B cell (primary cell): ENCODE measurements around the gene SCN8A. TPM values are rescaled to one million over a fixed set of nuclear protein-coding genes. Genes with fewer than 3 reads are reported as not detected.

Source experiments
- ATAC-seq: fragments of 200-7000 bp; cut with Tn5 transposase; one replicate; pipeline ENCODE4 v1.10.0; 2021; ENCODE audit warnings: low read depth, mild to moderate bottlenecking, moderate number of reproducible peaks, moderate library complexity
- CTCF ChIA-PET: fragments of 350-600 bp; sonication (Branson Sonifier 250); formaldehyde crosslinking; loops from one replicate; lab custom pipeline; 2021; ENCODE audit warnings: antibody characterized with exemption, inconsistent platforms; lab: Charles Lee
- POLR2A ChIA-PET: fragments of 350-600 bp; sonication (Branson Sonifier 250); formaldehyde crosslinking; loops from one replicate; lab custom pipeline; 2021; ENCODE audit warnings: antibody characterized with exemption; lab: Charles Lee
- DNase-seq: peaks from one replicate; pipeline ENCODE4 v3.0.0; 2013
- H2AFZ ChIP-seq: 2 replicates; pipeline ENCODE4 v1.6.1; 2012; ENCODE audit warnings: mild to moderate bottlenecking, low read depth, low read length; ENCODE audit not compliant: insufficient read depth, poor library complexity, severe bottlenecking
- H3K27ac ChIP-seq, 2 donors: 1 replicate in 1 of 2; 2 replicates in 1 of 2; pipeline ENCODE4 v1.5.1; 2012 to 2013; ENCODE audit warnings: low read length in 2 of 2, mild to moderate bottlenecking in 2 of 2, moderate library complexity in 1 of 2
- H3K27me3 ChIP-seq, 4 experiments: fragments of 200-600 bp in 1 of 4; sonication (generic) in 1 of 4; replicated peaks in 1 of 4; 1 replicate in 2 of 4; 2 replicates in 2 of 4; pipeline versions ENCODE4 v1.6.1 to v1.7.0; 2013 to 2016; ENCODE audit warnings: low read length in 3 of 4, mild to moderate bottlenecking in 2 of 4, mixed read lengths in 1 of 4, moderate library complexity in 1 of 4; ENCODE audit not compliant: insufficient read depth in 4 of 4, control insufficient read depth in 3 of 4; ENCODE audit errors: control extremely low read depth in 1 of 4
- H3K36me3 ChIP-seq, 2 experiments: replicated peaks in 1 of 2; 1 replicate in 1 of 2; 2 replicates in 1 of 2; pipeline versions ENCODE4 v1.6.1 to v1.7.1; 2013; ENCODE audit warnings: low read length in 1 of 2; ENCODE audit not compliant: insufficient read depth in 2 of 2, control insufficient read depth in 1 of 2; ENCODE audit errors: control extremely low read depth in 1 of 2, extremely low read depth in 1 of 2
- H3K4me1 ChIP-seq, 2 donors: fragments of 200-600 bp in 1 of 2; sonication (generic) in 1 of 2; 1 replicate in 1 of 2; 2 replicates in 1 of 2; pipeline versions ENCODE4 v1.5.1 to v1.6.1; 2013 to 2017; ENCODE audit warnings: low read length in 2 of 2; ENCODE audit not compliant: control insufficient read depth in 2 of 2, insufficient read depth in 2 of 2
- H3K4me2 ChIP-seq: replicated peaks from 2 replicates; pipeline ENCODE3; 2012; ENCODE audit warnings: mild to moderate bottlenecking, low read depth, low read length; ENCODE audit not compliant: poor library complexity, severe bottlenecking
- H3K4me3 ChIP-seq, 5 experiments: fragments of 200-600 bp in 1 of 5; sonication (generic) in 1 of 5; 1 replicate in 3 of 5; 2 replicates in 2 of 5; pipeline versions ENCODE4 v1.5.1 to v1.7.0; 2011 to 2016; ENCODE audit warnings: low read length in 4 of 5, mild to moderate bottlenecking in 4 of 5, low read depth in 2 of 5, control low read depth in 1 of 5, moderate library complexity in 1 of 5; ENCODE audit not compliant: insufficient read depth in 1 of 5; ENCODE audit errors: control extremely low read depth in 1 of 5, extremely low read depth in 1 of 5
- H3K79me2 ChIP-seq: fragments of 200-600 bp; sonication (generic); one replicate; pipeline ENCODE4 v1.6.0; 2016; ENCODE audit warnings: low read length; ENCODE audit not compliant: control insufficient read depth, insufficient read depth
- H3K9ac ChIP-seq: fragments of 200-600 bp; sonication (generic); 2 replicates; pipeline ENCODE4 v1.6.1; 2017; ENCODE audit warnings: mild to moderate bottlenecking, low read length, moderate library complexity
- H3K9me3 ChIP-seq, 3 donors: one replicate each; pipeline versions ENCODE4 v1.6.1 to v1.7.1; 2013; ENCODE audit warnings: low read length in 2 of 3; ENCODE audit not compliant: control insufficient read depth in 2 of 3, insufficient read depth in 1 of 3; ENCODE audit errors: control extremely low read depth in 1 of 3
- H4K20me1 ChIP-seq: 2 replicates; pipeline ENCODE4 v1.6.0; 2012; ENCODE audit warnings: mild to moderate bottlenecking, low read length; ENCODE audit not compliant: insufficient read depth, control insufficient read depth, poor library complexity, severe bottlenecking
- H3K27ac Mint-ChIP-seq: one replicate; pipeline ENCODE4 v1.8.0; 2021; ENCODE audit warnings: mixed read lengths
- H3K27me3 Mint-ChIP-seq: one replicate; pipeline ENCODE4 v1.8.0; 2021; ENCODE audit warnings: mixed read lengths
- H3K4me1 Mint-ChIP-seq: one replicate; pipeline ENCODE4 v1.8.0; 2021; ENCODE audit warnings: mixed read lengths
- H3K4me3 Mint-ChIP-seq: one replicate; pipeline ENCODE4 v1.8.0; 2021; ENCODE audit warnings: mixed read lengths
- H3K9me3 Mint-ChIP-seq: one replicate; pipeline ENCODE4 v1.8.0; 2022; ENCODE audit warnings: mixed read lengths; ENCODE audit not compliant: insufficient read depth
- EZH2 ChIP-seq: IDR thresholded peaks from 2 replicates; pipeline ENCODE4 v1.6.1; 2012; ENCODE audit warnings: borderline replicate concordance, low read depth, mild to moderate bottlenecking, moderate library complexity, low read length; ENCODE audit not compliant: insufficient read depth, poor library complexity, severe bottlenecking
- WGBS: methylation state at CpG from one replicate; pipeline ENCODE4 v1.1.5; 2013; ENCODE audit warnings: missing lambda C conversion rate; ENCODE audit not compliant: insufficient coverage; 5-methylcytosine and 5-hydroxymethylcytosine counted together
- intact Hi-C: fragments of 100-400 bp; cut with micrococcal nuclease; formaldehyde crosslinking; loops from one replicate; pipeline ENCODE4 v1.10.0; 2022
- polyA plus RNA-seq: library from polyadenylated mRNA; depleted of rRNA; stranded (reverse); fragments of >200 nt; gene quantifications from 2 replicates; pipeline ENCODE4 v1.2.3, GENCODE V29; 2012
- total RNA-seq, 2 donors: library from RNA; stranded (reverse); fragments of 120-200 nt in 1 of 2; gene quantifications; 1 replicate in 1 of 2; 2 replicates in 1 of 2; pipeline versions ENCODE4 v1.2.3 to v1.2.4, GENCODE V29; 2013 to 2022
- TF ChIP-seq, protein P1 (sequence below): fragments of 200-600 bp; IDR thresholded peaks from one replicate; pipeline ENCODE4 v1.8.0; 2022; ENCODE audit warnings: antibody characterized with exemption, mild to moderate bottlenecking

SCN8A gene
- total and polyA plus RNA-seq, 2 donors (not counting 1 experiment from before 2014, with no cell fraction given), result 0.78 to 1.0 TPM

DNA sequence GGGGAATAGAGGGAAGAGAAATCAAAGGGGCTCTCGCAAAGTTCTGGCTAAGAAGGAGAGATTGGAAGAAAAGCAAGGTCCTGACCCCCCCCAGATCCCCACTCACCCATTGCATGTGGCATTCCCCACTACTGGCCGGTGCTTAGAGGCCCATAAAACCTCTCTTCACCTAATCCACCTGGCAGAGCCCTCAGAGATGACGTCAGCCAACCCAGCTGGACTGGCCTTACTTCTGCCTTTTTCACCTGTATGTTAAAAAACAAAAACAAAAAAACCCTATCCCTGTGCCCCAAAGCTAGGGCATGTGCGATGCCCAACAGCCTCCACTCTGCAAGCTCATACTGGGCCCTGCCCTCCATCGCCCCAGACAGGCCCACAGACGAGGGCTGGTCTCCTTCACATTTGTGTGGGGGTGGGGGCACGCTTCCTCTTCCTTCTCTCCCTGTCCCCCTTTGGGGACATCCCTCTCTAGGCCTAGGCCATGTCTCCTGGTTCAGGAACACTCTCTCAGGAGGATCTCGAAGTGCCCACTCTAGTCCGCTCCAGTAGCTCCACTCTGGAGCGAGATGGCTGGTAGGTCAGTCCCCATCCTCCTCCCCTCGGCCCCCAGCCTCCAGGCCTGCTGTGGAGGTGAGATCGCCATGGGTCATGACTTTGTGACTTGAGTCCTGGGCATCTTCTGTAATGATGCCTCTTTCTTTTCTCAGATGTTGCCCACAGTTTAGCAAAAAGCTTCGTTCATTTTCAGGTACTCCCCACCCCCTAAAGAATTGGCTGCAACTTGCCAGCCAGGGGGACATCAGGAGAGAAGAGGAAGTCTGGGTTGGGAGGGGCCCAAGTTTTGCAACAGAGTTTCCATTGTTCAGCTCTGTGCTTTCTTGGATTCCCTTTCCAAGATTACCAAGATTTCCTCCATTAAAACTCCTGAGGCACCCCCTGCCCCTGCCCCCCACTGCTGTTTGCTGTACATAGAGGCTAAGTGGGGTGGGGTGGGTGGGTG lies 220.5 kb downstream of the SCN8A start:
- H3K36me3 ChIP-seq, result no peaks in the 10 kb centered on the region
- ATAC-seq (no peak), DNase-seq (no peak)
- H3K79me2 ChIP-seq, result no peaks in the 10 kb centered on the region
- intact Hi-C loops, result no loop called here
- H4K20me1 ChIP-seq, result no peaks in the 10 kb centered on the region
- H3K4me3 Mint-ChIP-seq, result no peak overlapping the region
- no peak overlapping the region for H3K4me3 ChIP-seq
- WGBS, result 72% methylated on average over 6 of the region's 13 CpGs
- no peak overlapping the region for H3K27ac ChIP-seq
- H3K4me2 ChIP-seq, result no peak overlapping the region
- peaks cover 20% of the 10 kb centered on the region for H3K4me1 Mint-ChIP-seq
- ChIA-PET POLR2A (no interaction called here), CTCF (interaction anchor here (1.8 kb wide), 1 partner anchor 9 kb away, joined by 7 read pairs; no protein-coding TSS in a partner anchor)
- H3K9me3 Mint-ChIP-seq, result no peaks in the 10 kb centered on the region
- H2AFZ ChIP-seq, result no peak overlapping the region
- no peak overlapping the region for H3K27ac Mint-ChIP-seq
- no peak overlapping the region for H3K9ac ChIP-seq
- H3K27me3 Mint-ChIP-seq, result peaks cover 58% of the 10 kb centered on the region
- H3K4me1 ChIP-seq, result peaks cover 10 to 16% of the 10 kb centered on the region in 2 donors
- no peaks in the 10 kb centered on the region for H3K9me3 ChIP-seq
- TF ChIP-seq, protein P1, sequence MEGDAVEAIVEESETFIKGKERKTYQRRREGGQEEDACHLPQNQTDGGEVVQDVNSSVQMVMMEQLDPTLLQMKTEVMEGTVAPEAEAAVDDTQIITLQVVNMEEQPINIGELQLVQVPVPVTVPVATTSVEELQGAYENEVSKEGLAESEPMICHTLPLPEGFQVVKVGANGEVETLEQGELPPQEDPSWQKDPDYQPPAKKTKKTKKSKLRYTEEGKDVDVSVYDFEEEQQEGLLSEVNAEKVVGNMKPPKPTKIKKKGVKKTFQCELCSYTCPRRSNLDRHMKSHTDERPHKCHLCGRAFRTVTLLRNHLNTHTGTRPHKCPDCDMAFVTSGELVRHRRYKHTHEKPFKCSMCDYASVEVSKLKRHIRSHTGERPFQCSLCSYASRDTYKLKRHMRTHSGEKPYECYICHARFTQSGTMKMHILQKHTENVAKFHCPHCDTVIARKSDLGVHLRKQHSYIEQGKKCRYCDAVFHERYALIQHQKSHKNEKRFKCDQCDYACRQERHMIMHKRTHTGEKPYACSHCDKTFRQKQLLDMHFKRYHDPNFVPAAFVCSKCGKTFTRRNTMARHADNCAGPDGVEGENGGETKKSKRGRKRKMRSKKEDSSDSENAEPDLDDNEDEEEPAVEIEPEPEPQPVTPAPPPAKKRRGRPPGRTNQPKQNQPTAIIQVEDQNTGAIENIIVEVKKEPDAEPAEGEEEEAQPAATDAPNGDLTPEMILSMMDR, result no peak
- no peak for TF ChIP-seq EZH2
- H3K27me3 ChIP-seq, result peaks cover 0 to 38% (median 19%) of the 10 kb centered on the region in 4 experiments

DNA sequence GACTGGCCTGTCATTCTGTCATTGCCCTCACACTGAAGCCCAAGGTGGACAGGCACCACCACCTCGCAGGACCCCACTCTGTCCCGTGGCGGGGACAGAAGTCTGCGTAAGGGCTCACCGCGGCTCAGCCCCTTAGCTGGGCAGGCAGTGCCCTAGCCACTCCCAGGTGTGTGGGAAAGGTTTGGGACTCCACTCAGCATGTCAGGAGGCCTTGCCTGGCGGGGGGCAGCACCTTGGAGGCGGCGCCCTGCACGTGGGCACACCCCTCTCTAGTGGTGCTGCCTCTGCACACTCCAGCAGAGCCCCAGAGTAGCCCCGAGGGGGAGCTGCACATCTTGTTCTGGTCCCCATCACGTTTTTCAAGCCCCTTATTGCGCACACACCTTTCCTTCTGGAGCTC lies 221.8 kb downstream of the SCN8A start:
- Histone ChIP-seq H3K9ac (no peak overlapping the region), H3K4me3 (no peak overlapping the region), H3K79me2 (no peaks in the 10 kb centered on the region), H3K36me3 (no peaks in the 10 kb centered on the region), H3K9me3 (no peaks in the 10 kb centered on the region), H3K27me3 (peaks cover 0 to 37% (median 15%) of the 10 kb centered on the region in 4 experiments), H3K4me2 (no peak overlapping the region), H2AFZ (no peak overlapping the region), H3K4me1 (peaks cover 10 to 16% of the 10 kb centered on the region in 2 donors), H3K27ac (no peak overlapping the region), H4K20me1 (no peaks in the 10 kb centered on the region)
- ChIA-PET CTCF (interaction anchor here (0.9 to 1.1 kb wide), 2 partner anchors 23 to 168 kb away, joined by 3 read pairs; no protein-coding TSS in a partner anchor), POLR2A (no interaction called here)
- 80% methylated on average over 10 of the region's 13 CpGs for WGBS
- no peak for DNase-seq
- Mint-ChIP-seq H3K27ac (no peak overlapping the region), H3K4me3 (peak overlapping the region; percentile 62), H3K4me1 (peaks cover 20% of the 10 kb centered on the region), H3K27me3 (peaks cover 63% of the 10 kb centered on the region), H3K9me3 (no peaks in the 10 kb centered on the region)
- ATAC-seq, result no peak
- no peak for TF ChIP-seq EZH2
- TF ChIP-seq, protein P1, result no peak
- intact Hi-C loops, result no loop called here
